GM12878 (cell line): ENCODE measurements around the gene SECISBP2.
"Not testable (repeated sequence)": the region's sequence is repeated elsewhere in the genome, so short reads cannot be mapped to it uniquely, and the experiment has no call there.

Source experiments
- CREB1 ChIP-seq: IDR thresholded peaks from 2 replicates; pipeline ENCODE4 v1.6.1; 2012; ENCODE audit warnings: low read depth, mild to moderate bottlenecking, inconsistent platforms
- HDAC6 ChIP-seq: fragments of 200-600 bp; sonication (generic); IDR thresholded peaks from one replicate; pipeline ENCODE4 v1.8.0; 2017; ENCODE audit warnings: antibody characterized with exemption; ENCODE audit not compliant: unreplicated experiment
- NFYB ChIP-seq: IDR thresholded peaks from 2 replicates; pipeline ENCODE4 v1.6.1; 2011; ENCODE audit warnings: low read depth, mild to moderate bottlenecking, low read length, improper control_type of control experiment, moderate library complexity; ENCODE audit not compliant: insufficient read depth
- NR2F1 ChIP-seq: fragments of 450-650 bp; conservative IDR thresholded peaks from 2 replicates; pipeline ENCODE4 v1.6.1; 2017; ENCODE audit warnings: mild to moderate bottlenecking
- POLR2A ChIP-seq: IDR thresholded peaks from 2 replicates; pipeline ENCODE4 v1.6.1; 2011; ENCODE audit warnings: low read depth, mild to moderate bottlenecking, low read length
- ZNF217 ChIP-seq: fragments of 450-650 bp; IDR thresholded peaks from 2 replicates; pipeline ENCODE4 v1.6.1; 2017; ENCODE audit warnings: antibody characterized with exemption, mild to moderate bottlenecking
- ZNF24 ChIP-seq: fragments of 450-650 bp; IDR thresholded peaks from 2 replicates; pipeline ENCODE4 v1.6.1; 2017; ENCODE audit warnings: antibody characterized with exemption, mild to moderate bottlenecking
- ZNF274 ChIP-seq: IDR thresholded peaks from one replicate; pipeline ENCODE4 v1.8.0; 2011; ENCODE audit not compliant: insufficient read length, insufficient read depth
- TF ChIP-seq, protein P1 (sequence below), 3 experiments: IDR thresholded peaks in 2 of 3; conservative IDR thresholded peaks in 1 of 3; 2 replicates each; pipeline ENCODE4 v1.5.1; 2011; ENCODE audit warnings: low read depth in 3 of 3, low read length in 3 of 3, mild to moderate bottlenecking in 3 of 3, control low read depth in 2 of 3, moderate library complexity in 2 of 3, inconsistent platforms in 1 of 3, mixed read lengths in 1 of 3; ENCODE audit not compliant: control insufficient read depth in 2 of 3, insufficient read depth in 1 of 3; ENCODE audit errors: extremely low read depth in 1 of 3
- TF ChIP-seq, protein P2 (sequence below): fragments of 150-350 bp; IDR thresholded peaks from 2 replicates; pipeline ENCODE4 v1.6.1; 2016; ENCODE audit warnings: low read depth, low read length

DNA sequence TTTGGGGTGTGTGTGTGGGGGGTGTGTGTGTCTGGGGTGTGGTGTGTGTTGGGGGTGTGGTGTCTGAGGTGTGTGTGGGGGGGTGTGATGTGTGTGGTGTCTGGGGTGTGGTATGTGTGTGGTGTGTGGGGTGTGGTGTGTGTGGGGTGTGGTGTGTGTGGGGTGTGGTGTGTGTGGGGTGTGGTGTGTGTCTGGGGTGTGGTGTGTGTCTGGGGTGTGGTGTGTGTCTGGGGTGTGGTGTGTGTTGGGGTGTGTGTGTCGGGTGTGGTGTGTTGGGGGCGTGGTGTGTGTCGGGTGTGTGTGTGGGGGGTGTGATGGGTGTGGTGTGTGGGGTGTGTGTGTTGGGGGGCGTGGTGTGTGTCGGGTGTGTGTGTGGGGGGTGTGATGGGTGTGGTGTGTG is 53.5 kb downstream of the SECISBP2 start:
- not testable (repeated sequence) for TF ChIP-seq POLR2A, CREB1, ZNF217, ZNF274, HDAC6, NR2F1, NFYB, ZNF24
- TF ChIP-seq, protein P1, sequence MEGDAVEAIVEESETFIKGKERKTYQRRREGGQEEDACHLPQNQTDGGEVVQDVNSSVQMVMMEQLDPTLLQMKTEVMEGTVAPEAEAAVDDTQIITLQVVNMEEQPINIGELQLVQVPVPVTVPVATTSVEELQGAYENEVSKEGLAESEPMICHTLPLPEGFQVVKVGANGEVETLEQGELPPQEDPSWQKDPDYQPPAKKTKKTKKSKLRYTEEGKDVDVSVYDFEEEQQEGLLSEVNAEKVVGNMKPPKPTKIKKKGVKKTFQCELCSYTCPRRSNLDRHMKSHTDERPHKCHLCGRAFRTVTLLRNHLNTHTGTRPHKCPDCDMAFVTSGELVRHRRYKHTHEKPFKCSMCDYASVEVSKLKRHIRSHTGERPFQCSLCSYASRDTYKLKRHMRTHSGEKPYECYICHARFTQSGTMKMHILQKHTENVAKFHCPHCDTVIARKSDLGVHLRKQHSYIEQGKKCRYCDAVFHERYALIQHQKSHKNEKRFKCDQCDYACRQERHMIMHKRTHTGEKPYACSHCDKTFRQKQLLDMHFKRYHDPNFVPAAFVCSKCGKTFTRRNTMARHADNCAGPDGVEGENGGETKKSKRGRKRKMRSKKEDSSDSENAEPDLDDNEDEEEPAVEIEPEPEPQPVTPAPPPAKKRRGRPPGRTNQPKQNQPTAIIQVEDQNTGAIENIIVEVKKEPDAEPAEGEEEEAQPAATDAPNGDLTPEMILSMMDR (IDR thresholded peaks at IDR 0.05 in 2 of 3, conservative IDR thresholded peaks at IDR 0.05 in 1 of 3; ENCODE audit: control insufficient read depth in 2 of 3, extremely low read depth in 1 of 3, insufficient read depth in 1 of 3, low read depth in 3 of 3, low read length in 3 of 3), result not testable (repeated sequence)
- TF ChIP-seq, protein P2, sequence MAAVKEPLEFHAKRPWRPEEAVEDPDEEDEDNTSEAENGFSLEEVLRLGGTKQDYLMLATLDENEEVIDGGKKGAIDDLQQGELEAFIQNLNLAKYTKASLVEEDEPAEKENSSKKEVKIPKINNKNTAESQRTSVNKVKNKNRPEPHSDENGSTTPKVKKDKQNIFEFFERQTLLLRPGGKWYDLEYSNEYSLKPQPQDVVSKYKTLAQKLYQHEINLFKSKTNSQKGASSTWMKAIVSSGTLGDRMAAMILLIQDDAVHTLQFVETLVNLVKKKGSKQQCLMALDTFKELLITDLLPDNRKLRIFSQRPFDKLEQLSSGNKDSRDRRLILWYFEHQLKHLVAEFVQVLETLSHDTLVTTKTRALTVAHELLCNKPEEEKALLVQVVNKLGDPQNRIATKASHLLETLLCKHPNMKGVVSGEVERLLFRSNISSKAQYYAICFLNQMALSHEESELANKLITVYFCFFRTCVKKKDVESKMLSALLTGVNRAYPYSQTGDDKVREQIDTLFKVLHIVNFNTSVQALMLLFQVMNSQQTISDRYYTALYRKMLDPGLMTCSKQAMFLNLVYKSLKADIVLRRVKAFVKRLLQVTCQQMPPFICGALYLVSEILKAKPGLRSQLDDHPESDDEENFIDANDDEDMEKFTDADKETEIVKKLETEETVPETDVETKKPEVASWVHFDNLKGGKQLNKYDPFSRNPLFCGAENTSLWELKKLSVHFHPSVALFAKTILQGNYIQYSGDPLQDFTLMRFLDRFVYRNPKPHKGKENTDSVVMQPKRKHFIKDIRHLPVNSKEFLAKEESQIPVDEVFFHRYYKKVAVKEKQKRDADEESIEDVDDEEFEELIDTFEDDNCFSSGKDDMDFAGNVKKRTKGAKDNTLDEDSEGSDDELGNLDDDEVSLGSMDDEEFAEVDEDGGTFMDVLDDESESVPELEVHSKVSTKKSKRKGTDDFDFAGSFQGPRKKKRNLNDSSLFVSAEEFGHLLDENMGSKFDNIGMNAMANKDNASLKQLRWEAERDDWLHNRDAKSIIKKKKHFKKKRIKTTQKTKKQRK, result not testable (repeated sequence)
